Cardiac muscle cell (in vitro differentiated cells and primary cell): ENCODE results near the gene RGR. TPM values are rescaled to one million over a fixed set of nuclear protein-coding genes. Genes with fewer than 3 reads are reported as not detected.

Source experiments
- DNase-seq, 2 donors: peaks; one replicate each; pipeline versions ENCODE4 v3.0.0 to v3.0.0-alpha.2; 2010 to 2017; ENCODE audit warnings: low read depth in 1 of 2, low spot score in 1 of 2
- H3K27ac ChIP-seq: fragments of 200-600 bp; sonication (generic); 2 replicates; pipeline ENCODE4 v1.5.1; 2016
- H3K27me3 ChIP-seq: fragments of 200-600 bp; sonication (generic); 2 replicates; pipeline ENCODE4 v1.6.0; 2016; ENCODE audit warnings: control low read depth
- H3K36me3 ChIP-seq: fragments of 200-600 bp; sonication (generic); 2 replicates; pipeline ENCODE4 v1.5.1; 2016; ENCODE audit warnings: control low read depth
- H3K4me1 ChIP-seq: fragments of 200-600 bp; sonication (generic); 2 replicates; pipeline ENCODE4 v1.8.1; 2017; ENCODE audit warnings: low read depth, mild to moderate bottlenecking, mixed run types
- H3K4me3 ChIP-seq: fragments of 200-600 bp; sonication (generic); 2 replicates; pipeline ENCODE4 v1.5.1; 2016; ENCODE audit warnings: mild to moderate bottlenecking
- H3K9me3 ChIP-seq: fragments of 200-600 bp; sonication (generic); 2 replicates; pipeline ENCODE4 v1.5.1; 2017; ENCODE audit warnings: low read depth, mild to moderate bottlenecking, control low read depth
- polyA plus RNA-seq: library from polyadenylated mRNA; unstranded; fragments of >200 nt; fragmentation: Nextera tagmentation; extraction: Ambion mirVana; gene quantifications from 2 replicates; pipeline ENCODE4 v1.2.1, GENCODE V29; 2016
- total RNA-seq: library from RNA; depleted of rRNA; stranded (reverse); fragments of >200 nt; gene quantifications from 2 replicates; pipeline ENCODE4 v1.2.3, GENCODE V29; 2016
- TF ChIP-seq, protein P1 (sequence below): IDR thresholded peaks from 2 replicates; pipeline ENCODE4 v1.5.1; 2012; ENCODE audit warnings: low read depth, mild to moderate bottlenecking, low read length

The RGR gene
- total and polyA plus RNA-seq, 2 experiments from 2014 or later: not detected

DNA sequence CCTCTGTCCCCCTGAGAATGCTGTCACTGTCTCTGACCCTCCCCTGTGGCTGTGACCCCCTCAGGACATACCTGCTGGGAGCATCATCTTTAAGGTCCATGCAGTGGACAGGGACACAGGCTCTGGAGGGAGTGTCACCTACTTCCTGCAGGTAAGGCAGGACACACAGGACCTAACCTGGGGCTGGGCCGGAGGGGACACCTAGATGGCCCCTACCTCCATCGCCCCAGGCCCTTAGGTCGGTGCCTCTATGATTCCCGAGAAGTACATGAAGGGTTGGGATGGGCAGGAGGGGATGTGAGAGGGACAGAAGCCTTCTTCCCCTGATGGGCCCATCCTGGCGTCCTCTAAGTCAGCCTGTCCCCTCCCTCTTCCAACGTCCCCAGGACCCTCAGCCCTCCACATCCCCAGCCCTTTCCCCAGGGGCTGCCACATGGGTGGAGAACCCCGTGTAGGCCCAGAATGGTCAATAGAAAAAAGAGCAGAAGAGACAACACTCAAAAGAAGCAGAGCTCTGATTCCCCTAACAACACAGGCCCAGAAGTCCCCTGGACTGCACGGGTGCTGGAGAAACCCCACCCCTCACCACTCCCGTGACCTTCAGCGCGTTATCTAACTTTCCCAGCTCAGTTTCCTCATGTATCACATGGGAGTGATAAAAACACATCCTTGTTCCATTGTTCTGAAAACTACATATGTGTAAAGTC is 44.2 kb upstream of the RGR start:
- TF ChIP-seq, protein P1, sequence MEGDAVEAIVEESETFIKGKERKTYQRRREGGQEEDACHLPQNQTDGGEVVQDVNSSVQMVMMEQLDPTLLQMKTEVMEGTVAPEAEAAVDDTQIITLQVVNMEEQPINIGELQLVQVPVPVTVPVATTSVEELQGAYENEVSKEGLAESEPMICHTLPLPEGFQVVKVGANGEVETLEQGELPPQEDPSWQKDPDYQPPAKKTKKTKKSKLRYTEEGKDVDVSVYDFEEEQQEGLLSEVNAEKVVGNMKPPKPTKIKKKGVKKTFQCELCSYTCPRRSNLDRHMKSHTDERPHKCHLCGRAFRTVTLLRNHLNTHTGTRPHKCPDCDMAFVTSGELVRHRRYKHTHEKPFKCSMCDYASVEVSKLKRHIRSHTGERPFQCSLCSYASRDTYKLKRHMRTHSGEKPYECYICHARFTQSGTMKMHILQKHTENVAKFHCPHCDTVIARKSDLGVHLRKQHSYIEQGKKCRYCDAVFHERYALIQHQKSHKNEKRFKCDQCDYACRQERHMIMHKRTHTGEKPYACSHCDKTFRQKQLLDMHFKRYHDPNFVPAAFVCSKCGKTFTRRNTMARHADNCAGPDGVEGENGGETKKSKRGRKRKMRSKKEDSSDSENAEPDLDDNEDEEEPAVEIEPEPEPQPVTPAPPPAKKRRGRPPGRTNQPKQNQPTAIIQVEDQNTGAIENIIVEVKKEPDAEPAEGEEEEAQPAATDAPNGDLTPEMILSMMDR: no peak
- Histone ChIP-seq H3K27me3 (peaks cover 34% of the 10 kb centered on the region), H3K36me3 (no peaks in the 10 kb centered on the region), H3K4me1 (no peaks in the 10 kb centered on the region), H3K9me3 (no peaks in the 10 kb centered on the region), H3K27ac (no peak overlapping the region), H3K4me3 (no peak overlapping the region)
- no peak for DNase-seq

DNA sequence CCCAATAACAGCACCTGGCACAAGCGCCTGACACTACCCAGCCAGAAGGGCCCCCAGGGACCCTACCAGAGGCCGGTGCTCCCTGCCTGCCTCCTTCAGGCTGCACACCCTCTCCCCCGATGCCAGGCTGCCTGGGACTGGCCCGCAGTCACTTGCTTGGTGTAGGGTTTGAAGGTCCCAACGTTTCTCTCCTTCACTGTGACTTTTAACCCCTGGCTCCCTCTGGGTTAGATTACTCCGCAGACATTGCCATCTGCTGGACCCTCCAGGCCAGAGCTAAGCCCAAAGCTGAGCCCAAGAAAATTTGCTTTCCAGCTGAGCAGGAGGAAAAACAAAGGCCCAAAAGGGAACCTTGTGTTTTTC is 43.6 kb upstream of the RGR start:
- TF ChIP-seq, protein P1: no peak
- no peaks in the 10 kb centered on the region for H3K4me1 ChIP-seq
- peaks cover 29% of the 10 kb centered on the region for H3K27me3 ChIP-seq
- no peak for DNase-seq
- H3K36me3 ChIP-seq: no peaks in the 10 kb centered on the region
- no peak overlapping the region for H3K4me3 ChIP-seq
- H3K9me3 ChIP-seq: no peaks in the 10 kb centered on the region
- no peak overlapping the region for H3K27ac ChIP-seq

DNA sequence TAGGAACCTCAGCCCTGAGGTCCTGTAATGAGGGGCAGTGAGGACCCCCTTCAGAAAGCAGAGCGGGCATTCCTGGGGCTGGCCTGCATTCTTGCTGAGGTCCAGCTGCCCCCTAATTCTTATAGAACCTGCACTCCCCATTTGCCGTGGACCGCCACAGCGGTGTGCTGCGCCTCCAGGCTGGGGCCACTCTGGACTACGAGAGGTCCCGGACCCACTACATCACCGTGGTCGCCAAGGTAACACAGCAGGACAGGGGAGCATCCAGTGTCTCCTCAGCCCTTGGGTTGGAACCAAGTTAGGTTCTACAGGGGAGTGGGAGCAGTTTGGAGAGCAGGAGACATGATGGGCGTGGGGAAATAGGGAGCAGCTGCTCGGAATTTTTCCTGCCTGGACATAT is 43.2 kb upstream of the RGR start:
- Histone ChIP-seq H3K27ac (no peak overlapping the region), H3K4me3 (no peak overlapping the region), H3K27me3 (peaks cover 24% of the 10 kb centered on the region), H3K4me1 (no peaks in the 10 kb centered on the region), H3K36me3 (no peaks in the 10 kb centered on the region), H3K9me3 (no peaks in the 10 kb centered on the region)
- no peak for DNase-seq
- TF ChIP-seq, protein P1: no peak

DNA sequence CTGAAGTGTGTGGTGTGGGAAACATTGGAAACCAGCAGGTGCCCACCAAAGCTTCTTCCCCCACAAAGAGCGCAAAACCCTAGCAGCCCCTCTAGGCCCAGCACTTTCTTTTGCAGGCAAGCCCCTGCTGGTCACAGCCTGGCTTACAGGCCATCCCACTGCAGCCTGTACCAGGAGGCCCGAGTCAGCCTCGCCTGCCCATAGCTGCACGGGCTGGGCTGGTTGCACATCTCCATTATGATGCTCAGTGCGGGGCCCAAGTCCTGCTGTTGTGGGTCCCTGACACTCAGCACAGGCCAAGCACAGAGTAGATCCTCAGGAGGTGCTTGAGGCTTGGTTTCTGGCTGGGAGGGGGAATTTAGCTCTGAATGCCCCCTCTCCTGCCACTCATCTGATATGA is 42.5 kb upstream of the RGR start:
- Histone ChIP-seq H3K36me3 (no peaks in the 10 kb centered on the region), H3K4me3 (no peak overlapping the region), H3K27me3 (peaks cover 24% of the 10 kb centered on the region), H3K4me1 (no peaks in the 10 kb centered on the region), H3K27ac (no peak overlapping the region), H3K9me3 (no peaks in the 10 kb centered on the region)
- no peak for DNase-seq
- TF ChIP-seq, protein P1: no peak

DNA sequence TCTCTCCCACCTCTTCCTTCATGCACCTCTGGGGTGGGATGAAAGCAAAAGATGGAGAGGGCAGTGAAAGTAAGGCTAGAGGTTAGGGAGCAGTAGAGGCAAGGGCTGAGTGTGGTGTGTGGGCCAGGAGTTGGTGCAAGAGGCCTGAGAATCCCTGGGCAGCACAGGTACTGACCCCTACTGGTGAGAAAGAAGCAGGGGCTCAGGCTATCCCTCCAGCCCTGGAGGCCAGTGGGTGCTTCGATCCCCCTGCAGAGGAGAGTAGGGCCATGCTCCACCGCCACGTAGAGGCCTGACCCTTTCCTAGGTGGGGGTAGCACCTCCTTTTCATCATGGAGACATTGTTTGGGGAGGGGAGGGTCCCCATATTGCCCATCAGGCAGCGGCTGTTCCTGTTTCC is 40.7 kb upstream of the RGR start:
- H3K4me3 ChIP-seq: no peak overlapping the region
- H3K9me3 ChIP-seq: no peaks in the 10 kb centered on the region
- no peak overlapping the region for H3K27ac ChIP-seq
- DNase-seq: no peak
- peaks cover 17% of the 10 kb centered on the region for H3K27me3 ChIP-seq
- H3K4me1 ChIP-seq: no peaks in the 10 kb centered on the region
- H3K36me3 ChIP-seq: no peaks in the 10 kb centered on the region
- TF ChIP-seq, protein P1: peak; percentile 36
